Spinal cord (tissue), 10 donors: ENCODE data around the gene MYO15A. TPM values are rescaled to one million over a fixed set of nuclear protein-coding genes. Genes with fewer than 3 reads are reported as not detected.

Experiments
- DNase-seq, 6 donors: peaks; one replicate each; pipeline versions ENCODE4 v3.0.0 to v3.0.0-alpha.2; 2013 to 2015; ENCODE audit warnings: low spot score in 6 of 6, low read depth in 4 of 6
- H3K27ac ChIP-seq: one replicate; pipeline ENCODE4 v1.5.1; 2013; ENCODE audit warnings: low read depth, low read length, control low read depth
- H3K27me3 ChIP-seq: one replicate; pipeline ENCODE4 v1.6.1; 2013; ENCODE audit warnings: low read length; ENCODE audit not compliant: control insufficient read depth, insufficient read depth
- H3K36me3 ChIP-seq: one replicate; pipeline ENCODE4 v1.6.1; 2013; ENCODE audit warnings: low read length; ENCODE audit not compliant: control insufficient read depth, insufficient read depth
- H3K4me1 ChIP-seq: one replicate; pipeline ENCODE4 v1.6.1; 2013; ENCODE audit warnings: low read length; ENCODE audit not compliant: control insufficient read depth, insufficient read depth
- H3K4me3 ChIP-seq: one replicate; pipeline ENCODE4 v1.5.1; 2013; ENCODE audit warnings: low read depth, low read length, control low read depth
- H3K9me3 ChIP-seq: one replicate; pipeline ENCODE4 v1.6.1; 2013; ENCODE audit warnings: low read length; ENCODE audit not compliant: control insufficient read depth, insufficient read depth
- WGBS: methylation state at CpG from one replicate; pipeline ENCODE4 v1.1.5; 2013; ENCODE audit warnings: missing lambda C conversion rate; ENCODE audit not compliant: insufficient coverage; 5-methylcytosine and 5-hydroxymethylcytosine counted together
- polyA plus RNA-seq, 2 donors: library from polyadenylated mRNA; unstranded; fragments of 120-200 nt; gene quantifications; one replicate each; pipeline ENCODE4 v1.2.1, GENCODE V29; 2013; ENCODE audit not compliant: insufficient read length in 2 of 2
- total RNA-seq, 2 donors: library from RNA; depleted of rRNA in 1 of 2; stranded (reverse); fragments of 120-200 nt in 1 of 2; fragments of >200 nt in 1 of 2; gene quantifications; one replicate each; pipeline versions ENCODE4 v1.2.3 to v1.2.4, GENCODE V29; 2013 to 2014
- donor health status: healthy.

MYO15A gene
- total and polyA plus RNA-seq, 4 donors, result 1.3 to 6.8 (median 3.6) TPM

- H3K27ac ChIP-seq, result no peak overlapping the region
- peak in 1 of 6 donors; percentile 60 for DNase-seq
- no peaks in the 10 kb centered on the region for H3K27me3 ChIP-seq
- peaks cover 26% of the 10 kb centered on the region for H3K4me1 ChIP-seq
- no peak overlapping the region for H3K4me3 ChIP-seq
- WGBS, result 48% methylated on average over 4 of the region's 12 CpGs
- no peaks in the 10 kb centered on the region for H3K36me3 ChIP-seq
- H3K9me3 ChIP-seq, result no peaks in the 10 kb centered on the region
Measured at GRCh38 chr17:18161207-18162145, 52.9 kb downstream of the MYO15A start.

- Histone ChIP-seq H3K36me3 (peaks cover 5% of the 10 kb centered on the region), H3K4me1 (peaks cover 18% of the 10 kb centered on the region), H3K9me3 (no peaks in the 10 kb centered on the region), H3K27me3 (no peaks in the 10 kb centered on the region), H3K27ac (no peak overlapping the region), H3K4me3 (no peak overlapping the region)
- WGBS, result 79% methylated on average over 7 of the region's 7 CpGs
- DNase-seq, result no peak
Measured at GRCh38 chr17:18163547-18163946, 55.0 kb downstream of the MYO15A start.

- Histone ChIP-seq H3K9me3 (no peaks in the 10 kb centered on the region), H3K27ac (no peak overlapping the region), H3K27me3 (no peaks in the 10 kb centered on the region), H3K4me3 (no peak overlapping the region), H3K36me3 (peaks cover 13% of the 10 kb centered on the region), H3K4me1 (peaks cover 5% of the 10 kb centered on the region)
- 65% methylated on average over 5 of the region's 5 CpGs for WGBS
- DNase-seq, result no peak
Measured at GRCh38 chr17:18166894-18167293, 58.3 kb downstream of the MYO15A start.

GRCh38 chr17:18167421-18167820 lies 58.9 kb downstream of the MYO15A start:
- H3K4me3 ChIP-seq, result no peak overlapping the region
- WGBS, result 78% methylated on average over 8 of the region's 10 CpGs
- H3K27me3 ChIP-seq, result no peaks in the 10 kb centered on the region
- H3K4me1 ChIP-seq, result peaks cover under 1% of the 10 kb centered on the region
- H3K27ac ChIP-seq, result no peak overlapping the region
- peaks cover 17% of the 10 kb centered on the region for H3K36me3 ChIP-seq
- no peak for DNase-seq
- no peaks in the 10 kb centered on the region for H3K9me3 ChIP-seq

GRCh38 chr17:18172531-18173278 lies 64.1 kb downstream of the MYO15A start:
- H3K9me3 ChIP-seq, result no peaks in the 10 kb centered on the region
- no peaks in the 10 kb centered on the region for H3K4me1 ChIP-seq
- H3K27me3 ChIP-seq, result no peaks in the 10 kb centered on the region
- DNase-seq, result no peak
- H3K27ac ChIP-seq, result no peak overlapping the region
- peaks cover 14% of the 10 kb centered on the region for H3K36me3 ChIP-seq
- no peak overlapping the region for H3K4me3 ChIP-seq
- WGBS, result no CpG with 5 or more reads among the region's 3 CpGs

- no peak overlapping the region for H3K27ac ChIP-seq
- H3K27me3 ChIP-seq, result no peaks in the 10 kb centered on the region
- no peak for DNase-seq
- no peaks in the 10 kb centered on the region for H3K9me3 ChIP-seq
- H3K4me3 ChIP-seq, result no peak overlapping the region
- 91% methylated on average over 14 of the region's 14 CpGs for WGBS
- peaks cover 14% of the 10 kb centered on the region for H3K36me3 ChIP-seq
- H3K4me1 ChIP-seq, result peaks cover 4% of the 10 kb centered on the region
Measured at GRCh38 chr17:18173740-18174139, 65.2 kb downstream of the MYO15A start.

GRCh38 chr17:18176176-18176575 lies 67.6 kb downstream of the MYO15A start:
- Histone ChIP-seq H3K4me3 (no peak overlapping the region), H3K27ac (no peak overlapping the region), H3K27me3 (no peaks in the 10 kb centered on the region), H3K4me1 (peaks cover 4% of the 10 kb centered on the region), H3K36me3 (peaks cover 12% of the 10 kb centered on the region), H3K9me3 (no peaks in the 10 kb centered on the region)
- WGBS, result 81% methylated on average over 5 of the region's 7 CpGs
- DNase-seq, result no peak

GRCh38 chr17:18177133-18177532 lies 68.6 kb downstream of the MYO15A start:
- Histone ChIP-seq H3K27ac (no peak overlapping the region), H3K36me3 (peaks cover 4% of the 10 kb centered on the region), H3K27me3 (no peaks in the 10 kb centered on the region), H3K9me3 (no peaks in the 10 kb centered on the region), H3K4me3 (no peak overlapping the region), H3K4me1 (peaks cover 10% of the 10 kb centered on the region)
- DNase-seq, result no peak

GRCh38 chr17:18177722-18178121 lies 69.2 kb downstream of the MYO15A start:
- Histone ChIP-seq H3K27me3 (no peaks in the 10 kb centered on the region), H3K9me3 (no peaks in the 10 kb centered on the region), H3K27ac (no peak overlapping the region), H3K4me3 (no peak overlapping the region), H3K4me1 (peaks cover 16% of the 10 kb centered on the region), H3K36me3 (peaks cover 3% of the 10 kb centered on the region)
- WGBS, result 36% methylated on average over 2 of the region's 8 CpGs
- DNase-seq, result peak in 2 of 6 donors; percentile 50 to 60
